Parathyroid adenoma (tissue), 2 donors: ENCODE measurements around the gene IFI27L2.
A peak's percentile ranks its signal among the peaks of the same experiment; 100 is the strongest.

Experiments used
- H2AFZ ChIP-seq: fragments of 300-600 bp; sonication (generic); one replicate; pipeline ENCODE4 v1.7.0; 2017; ENCODE audit warnings: antibody characterized with exemption, mild to moderate bottlenecking
- H3K27ac ChIP-seq: fragments of 300-600 bp; sonication (generic); one replicate; pipeline ENCODE4 v1.7.0; 2017
- H3K27me3 ChIP-seq: fragments of 300-600 bp; sonication (generic); one replicate; pipeline ENCODE4 v1.7.0; 2017; ENCODE audit warnings: low read length; ENCODE audit not compliant: control insufficient read depth, insufficient read depth
- H3K36me3 ChIP-seq: fragments of 300-600 bp; sonication (generic); one replicate; pipeline ENCODE4 v1.7.0; 2017; ENCODE audit warnings: low read length; ENCODE audit not compliant: control insufficient read depth, insufficient read depth
- H3K4me1 ChIP-seq: fragments of 300-600 bp; sonication (generic); one replicate; pipeline ENCODE4 v1.7.0; 2017; ENCODE audit warnings: control low read depth
- H3K4me2 ChIP-seq: fragments of 300-600 bp; sonication (generic); one replicate; pipeline ENCODE4 v1.7.0; 2017; ENCODE audit warnings: low read length
- H3K4me3 ChIP-seq: fragments of 300-600 bp; sonication (generic); one replicate; pipeline ENCODE4 v1.7.0; 2017; ENCODE audit warnings: low read depth, low read length
- H3K79me2 ChIP-seq: fragments of 300-600 bp; sonication (generic); one replicate; pipeline ENCODE4 v1.7.0; 2017; ENCODE audit warnings: control low read depth
- H3K9ac ChIP-seq: fragments of 300-600 bp; sonication (generic); one replicate; pipeline ENCODE4 v1.7.0; 2017; ENCODE audit warnings: mild to moderate bottlenecking
- H3K9me3 ChIP-seq: fragments of 300-600 bp; sonication (generic); one replicate; pipeline ENCODE4 v1.7.0; 2017; ENCODE audit warnings: low read length; ENCODE audit not compliant: control insufficient read depth
- TF ChIP-seq, protein P1 (sequence below): fragments of 300-600 bp; sonication (generic); IDR thresholded peaks from one replicate; pipeline ENCODE4 v1.7.0; 2017; ENCODE audit warnings: antibody characterized with exemption, mild to moderate bottlenecking
- donor health status: primary hyperparathyroidism.

IFI27L2 gene

DNA sequence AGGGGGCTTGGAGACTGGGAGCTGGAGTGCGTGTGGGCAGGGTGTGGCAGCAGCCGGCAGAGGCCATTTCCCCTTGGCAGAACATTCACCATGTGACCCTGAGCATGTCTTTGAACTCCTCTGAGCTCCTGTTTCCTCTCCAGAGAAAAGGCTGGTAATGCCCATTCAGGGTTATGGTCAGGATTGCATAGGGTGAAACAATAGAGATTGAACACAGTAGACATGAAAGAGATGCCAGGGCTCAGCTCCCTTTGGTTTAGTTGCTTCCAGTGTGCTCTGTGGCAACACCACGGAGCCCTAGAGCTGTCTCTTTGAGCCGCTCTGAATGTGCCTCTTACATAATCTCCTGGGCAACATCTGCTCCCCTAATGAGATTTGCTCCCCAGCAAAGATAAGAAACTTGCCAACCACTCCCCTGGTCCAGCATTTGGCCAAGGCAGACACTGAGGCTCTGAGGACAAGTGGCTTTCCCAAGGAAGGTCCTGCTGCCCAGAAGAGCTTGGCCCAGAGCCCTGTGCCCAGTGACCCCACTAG lies 14.3 kb downstream of the IFI27L2 start:
- no peaks in the 10 kb centered on the region for H3K79me2 ChIP-seq
- H3K4me2 ChIP-seq = no peak overlapping the region
- no peak overlapping the region for H3K4me3 ChIP-seq
- no peaks in the 10 kb centered on the region for H3K9me3 ChIP-seq
- no peak overlapping the region for H3K27ac ChIP-seq
- H3K27me3 ChIP-seq = no peaks in the 10 kb centered on the region
- H3K4me1 ChIP-seq = no peaks in the 10 kb centered on the region
- no peak overlapping the region for H3K9ac ChIP-seq
- no peaks in the 10 kb centered on the region for H3K36me3 ChIP-seq
- H2AFZ ChIP-seq = no peak overlapping the region
- TF ChIP-seq, protein P1, sequence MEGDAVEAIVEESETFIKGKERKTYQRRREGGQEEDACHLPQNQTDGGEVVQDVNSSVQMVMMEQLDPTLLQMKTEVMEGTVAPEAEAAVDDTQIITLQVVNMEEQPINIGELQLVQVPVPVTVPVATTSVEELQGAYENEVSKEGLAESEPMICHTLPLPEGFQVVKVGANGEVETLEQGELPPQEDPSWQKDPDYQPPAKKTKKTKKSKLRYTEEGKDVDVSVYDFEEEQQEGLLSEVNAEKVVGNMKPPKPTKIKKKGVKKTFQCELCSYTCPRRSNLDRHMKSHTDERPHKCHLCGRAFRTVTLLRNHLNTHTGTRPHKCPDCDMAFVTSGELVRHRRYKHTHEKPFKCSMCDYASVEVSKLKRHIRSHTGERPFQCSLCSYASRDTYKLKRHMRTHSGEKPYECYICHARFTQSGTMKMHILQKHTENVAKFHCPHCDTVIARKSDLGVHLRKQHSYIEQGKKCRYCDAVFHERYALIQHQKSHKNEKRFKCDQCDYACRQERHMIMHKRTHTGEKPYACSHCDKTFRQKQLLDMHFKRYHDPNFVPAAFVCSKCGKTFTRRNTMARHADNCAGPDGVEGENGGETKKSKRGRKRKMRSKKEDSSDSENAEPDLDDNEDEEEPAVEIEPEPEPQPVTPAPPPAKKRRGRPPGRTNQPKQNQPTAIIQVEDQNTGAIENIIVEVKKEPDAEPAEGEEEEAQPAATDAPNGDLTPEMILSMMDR = no peak

DNA sequence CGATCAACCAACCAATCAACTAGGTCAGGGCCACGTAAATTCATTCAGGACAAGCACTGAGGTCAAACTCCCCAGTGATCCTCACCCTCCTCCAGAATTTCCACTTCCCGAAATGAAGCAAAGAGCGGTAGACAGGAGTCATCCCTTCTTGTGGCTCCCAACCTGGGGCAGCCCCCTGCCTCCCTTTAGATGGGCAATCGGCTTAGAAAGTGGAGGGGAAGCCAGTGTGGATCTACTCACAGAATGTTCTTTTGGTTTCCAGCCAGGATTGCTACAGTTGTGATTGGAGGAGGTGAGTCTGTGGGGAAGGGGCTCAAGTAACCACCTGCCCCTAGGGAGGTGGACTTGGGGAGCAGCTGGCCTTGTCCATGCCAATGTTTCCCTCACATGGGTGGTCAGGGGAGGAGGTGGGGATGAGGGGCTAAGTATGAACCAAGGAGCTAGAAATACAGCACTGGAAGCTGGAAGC lies 14.8 kb downstream of the IFI27L2 start:
- Histone ChIP-seq H3K79me2 (no peaks in the 10 kb centered on the region), H3K4me1 (no peaks in the 10 kb centered on the region), H3K27ac (no peak overlapping the region), H2AFZ (peak overlapping the region; percentile 30), H3K36me3 (no peaks in the 10 kb centered on the region), H3K9me3 (no peaks in the 10 kb centered on the region), H3K4me3 (no peak overlapping the region), H3K9ac (no peak overlapping the region), H3K4me2 (no peak overlapping the region), H3K27me3 (no peaks in the 10 kb centered on the region)
- TF ChIP-seq, protein P1 = no peak

DNA sequence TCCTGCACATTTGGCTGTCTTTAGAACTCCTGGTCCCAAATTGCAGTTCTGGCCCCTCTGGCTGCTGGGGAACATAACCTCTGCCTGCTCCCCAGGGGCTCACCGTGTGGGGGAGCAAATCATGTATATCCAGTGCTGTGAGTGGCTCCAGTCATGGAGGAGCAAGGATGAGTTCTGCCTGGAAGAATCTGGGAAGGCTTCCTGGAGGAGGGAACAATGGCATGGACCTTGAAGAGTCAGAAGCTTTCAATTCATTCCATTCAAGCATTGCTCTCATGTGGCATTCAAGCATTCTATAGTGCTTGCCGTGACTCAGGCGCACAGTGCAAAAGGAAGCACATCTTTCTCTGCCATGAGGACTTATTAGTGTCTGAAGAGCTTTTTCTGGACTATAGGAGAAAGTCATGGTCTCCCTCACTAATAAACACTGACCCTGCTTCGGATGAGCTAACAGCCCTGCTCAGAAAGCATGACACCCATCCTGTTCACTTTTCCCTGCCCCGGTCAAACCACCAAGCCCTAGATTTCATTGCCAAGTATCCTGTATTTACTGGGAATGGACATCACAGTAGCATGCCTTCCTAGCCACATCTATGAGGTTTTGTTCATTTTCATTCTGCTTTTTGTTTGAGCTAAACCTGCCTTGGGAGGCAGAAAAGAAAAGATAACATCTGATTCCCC lies 15.4 kb downstream of the IFI27L2 start:
- Histone ChIP-seq H2AFZ (no peak overlapping the region), H3K9me3 (no peaks in the 10 kb centered on the region), H3K4me3 (no peak overlapping the region), H3K4me1 (no peaks in the 10 kb centered on the region), H3K4me2 (no peak overlapping the region), H3K27me3 (no peaks in the 10 kb centered on the region), H3K27ac (no peak overlapping the region), H3K36me3 (no peaks in the 10 kb centered on the region), H3K79me2 (no peaks in the 10 kb centered on the region), H3K9ac (no peak overlapping the region)
- TF ChIP-seq, protein P1 = no peak

DNA sequence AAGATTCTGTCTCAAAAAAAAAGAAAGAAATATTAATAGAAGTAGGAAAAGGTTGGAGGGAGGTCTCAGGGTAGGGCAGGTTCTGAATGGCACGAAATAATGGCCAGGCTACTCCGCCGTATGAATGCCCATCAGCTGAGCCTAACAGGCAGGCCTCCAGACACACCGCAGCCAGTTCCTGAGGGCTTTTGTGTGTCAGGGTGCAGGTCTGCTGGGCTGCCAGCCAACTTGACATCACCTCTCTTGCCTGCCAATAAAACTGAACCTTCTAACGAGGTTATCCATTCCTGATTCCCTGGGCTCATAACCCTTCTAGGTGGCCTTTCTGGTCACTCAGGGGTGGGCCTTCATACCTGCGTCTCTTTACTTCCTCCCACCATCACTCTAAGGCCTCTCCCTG lies 15.9 kb downstream of the IFI27L2 start:
- Histone ChIP-seq H3K27ac (no peak overlapping the region), H3K9ac (no peak overlapping the region), H3K9me3 (no peaks in the 10 kb centered on the region), H3K4me3 (no peak overlapping the region), H3K4me1 (no peaks in the 10 kb centered on the region), H3K4me2 (no peak overlapping the region), H3K27me3 (no peaks in the 10 kb centered on the region), H3K36me3 (no peaks in the 10 kb centered on the region), H3K79me2 (no peaks in the 10 kb centered on the region), H2AFZ (no peak overlapping the region)
- TF ChIP-seq, protein P1 = no peak

DNA sequence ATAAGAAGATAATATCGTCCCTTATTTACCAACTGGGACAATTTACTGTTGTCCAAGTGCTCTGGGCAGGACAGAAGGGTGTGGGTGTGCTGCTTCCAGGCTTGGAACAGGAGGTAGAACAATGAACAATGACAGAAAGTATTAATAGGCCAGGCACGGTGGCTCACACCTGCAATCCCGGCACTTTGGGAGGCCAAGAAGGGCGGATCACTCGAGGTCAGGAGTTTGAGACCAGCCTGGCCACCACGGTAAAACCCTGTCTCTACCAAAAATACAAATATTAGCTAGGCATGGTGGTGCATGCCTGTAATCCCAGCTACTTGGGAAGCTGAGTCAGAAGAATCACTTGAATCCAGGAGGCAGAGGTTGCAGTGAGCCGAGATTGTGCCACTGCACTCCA lies 16.3 kb downstream of the IFI27L2 start:
- H3K9ac ChIP-seq = no peak overlapping the region
- no peaks in the 10 kb centered on the region for H3K79me2 ChIP-seq
- H3K4me3 ChIP-seq = no peak overlapping the region
- H3K4me2 ChIP-seq = no peak overlapping the region
- H3K27ac ChIP-seq = no peak overlapping the region
- no peaks in the 10 kb centered on the region for H3K27me3 ChIP-seq
- H3K36me3 ChIP-seq = no peaks in the 10 kb centered on the region
- H2AFZ ChIP-seq = no peak overlapping the region
- TF ChIP-seq, protein P1 = no peak
- H3K4me1 ChIP-seq = no peaks in the 10 kb centered on the region
- H3K9me3 ChIP-seq = no peaks in the 10 kb centered on the region
